GM19455 (cell line): ENCODE measurements around the gene PPFIA1.
"Not testable (repeated sequence)": the region's sequence is repeated elsewhere in the genome, so short reads cannot be mapped to it uniquely, and the experiment has no call there.

ENCODE experiments used
- ATAC-seq: cut with Tn5 transposase; IDR thresholded peaks from one replicate; pipeline ENCODE4 v1.9.1; 2021; ENCODE audit not compliant: unreplicated experiment

Gene PPFIA1

GRCh38 chr11:70295166-70295565 is 24.7 kb downstream of the PPFIA1 start:
- not testable (repeated sequence) for ATAC-seq

- no peak for ATAC-seq
These were observed 26.2 kb downstream of the PPFIA1 start for GRCh38 chr11:70296681-70297080.

- ATAC-seq, result no peak
These were observed 26.9 kb downstream of the PPFIA1 start for GRCh38 chr11:70297341-70297740.

GRCh38 chr11:70298243-70298915 is 27.9 kb downstream of the PPFIA1 start:
- ATAC-seq, result no peak

- ATAC-seq, result no peak
These were observed 29.1 kb downstream of the PPFIA1 start for GRCh38 chr11:70299636-70300035.

- no peak for ATAC-seq
These were observed 30.7 kb downstream of the PPFIA1 start for GRCh38 chr11:70301191-70301590.

GRCh38 chr11:70301721-70302418 is 31.4 kb downstream of the PPFIA1 start:
- no peak for ATAC-seq

- no peak for ATAC-seq
These were observed 31.9 kb downstream of the PPFIA1 start for GRCh38 chr11:70302419-70302752.

- ATAC-seq, result no peak
These were observed 32.6 kb downstream of the PPFIA1 start for GRCh38 chr11:70303070-70303469.

GRCh38 chr11:70304208-70304603 is 33.7 kb downstream of the PPFIA1 start:
- no peak for ATAC-seq

GRCh38 chr11:70305501-70305900 is 35.0 kb downstream of the PPFIA1 start:
- ATAC-seq, result no peak

- no peak for ATAC-seq
These were observed 36.1 kb downstream of the PPFIA1 start for GRCh38 chr11:70306586-70307033.

- ATAC-seq, result no peak
These were observed 36.7 kb downstream of the PPFIA1 start for GRCh38 chr11:70307176-70307575.

GRCh38 chr11:70311616-70312015 is 41.1 kb downstream of the PPFIA1 start:
- no peak for ATAC-seq

- ATAC-seq, result no peak
These were observed 42.2 kb downstream of the PPFIA1 start for GRCh38 chr11:70312401-70313357.

GRCh38 chr11:70313945-70314344 is 43.5 kb downstream of the PPFIA1 start:
- no peak for ATAC-seq

- ATAC-seq, result no peak
These were observed 44.2 kb downstream of the PPFIA1 start for GRCh38 chr11:70314730-70315129.

GRCh38 chr11:70315716-70316115 is 45.2 kb downstream of the PPFIA1 start:
- no peak for ATAC-seq

GRCh38 chr11:70317581-70318305 is 47.3 kb downstream of the PPFIA1 start:
- no peak for ATAC-seq

GRCh38 chr11:70319396-70320076 is 49.0 kb downstream of the PPFIA1 start:
- no peak for ATAC-seq
